HCT116 (cell line): ENCODE results near the gene EIF3L. TPM values are rescaled to one million over a fixed set of nuclear protein-coding genes. Genes with fewer than 3 reads are reported as not detected.

Source experiments
- ATAC-seq: fragments of 200-7000 bp; cut with Tn5 transposase; 2 replicates; pipeline ENCODE4 v1.9.1; 2020; ENCODE audit warnings: mild to moderate bottlenecking, moderate library complexity
- BruUV-seq: library from RNA; stranded (reverse); fragments of 400-500 nt; replicated peaks from 2 replicates; lab custom pipeline; 2021; lab: Mats Ljungman, UMichigan
- CTCF ChIA-PET: fragments of 300-600 bp; sonication (Branson Sonifier 250); formaldehyde crosslinking; loops from one replicate; lab custom pipeline; 2021; ENCODE audit warnings: antibody characterized with exemption; lab: Charles Lee
- POLR2A ChIA-PET: fragments of 300-600, 350-600 bp; sonication (Branson Sonifier 250); formaldehyde crosslinking; loops from one replicate; lab custom pipeline; 2021; ENCODE audit warnings: antibody characterized with exemption; lab: Charles Lee
- RAD21 ChIA-PET, 2 experiments: fragments of 300-600 bp; sonication (Branson Sonifier 250); formaldehyde crosslinking; loops; one replicate each; lab custom pipeline; 2023; ENCODE audit warnings: low total read pairs in 2 of 2; ENCODE audit not compliant: uncharacterized antibody in 2 of 2, unreplicated experiment in 2 of 2, low non-redundant PET in 1 of 2; lab: Charles Lee
- DNase-seq: peaks from one replicate; pipeline ENCODE4 v3.0.0-alpha.2; 2010; ENCODE audit warnings: low read depth, low spot score
- H2AFZ ChIP-seq: fragments of 200-600 bp; shearing (Covaris generic), sonication (generic); 2 replicates; pipeline ENCODE4 v1.6.1; 2017; ENCODE audit warnings: low read depth, mixed run types, mixed read lengths, antibody characterized with exemption, low read length; ENCODE audit not compliant: poor library complexity, severe bottlenecking
- H3K27ac ChIP-seq: 2 replicates; pipeline ENCODE4 v1.5.1; 2012; ENCODE audit warnings: low read depth, low read length
- H3K27me3 ChIP-seq: fragments of 200-600 bp; sonication (generic); 2 replicates; pipeline ENCODE4 v1.6.1; 2016; ENCODE audit warnings: mixed run types, low read length, mixed read lengths; ENCODE audit not compliant: insufficient read depth
- H3K36me3 ChIP-seq, 2 experiments: fragments of 200-500 bp in 1 of 2; fragments of 200-600 bp in 1 of 2; sonication (Bioruptor generic) in 1 of 2; sonication (generic) in 1 of 2; 2 replicates each; pipeline versions ENCODE4 v1.5.1 to v1.6.1; 2014 to 2016; ENCODE audit warnings: low read length in 2 of 2, inconsistent platforms in 1 of 2, mixed read lengths in 1 of 2, mixed run types in 1 of 2; ENCODE audit not compliant: insufficient read depth in 2 of 2, control insufficient read depth in 1 of 2
- H3K4me1 ChIP-seq, 2 experiments: fragments of 200-600 bp in 1 of 2; sonication (generic) in 1 of 2; 2 replicates each; pipeline versions ENCODE4 v1.5.1 to v1.6.1; 2012 to 2017; ENCODE audit warnings: low read length in 2 of 2, inconsistent platforms in 1 of 2, mild to moderate bottlenecking in 1 of 2, mixed read lengths in 1 of 2, mixed run types in 1 of 2, moderate library complexity in 1 of 2; ENCODE audit not compliant: insufficient read depth in 2 of 2, control insufficient read depth in 1 of 2
- H3K4me2 ChIP-seq: fragments of 200-600 bp; sonication (generic); 2 replicates; pipeline ENCODE4 v1.6.1; 2017; ENCODE audit warnings: mixed run types, low read length, mixed read lengths
- H3K4me3 ChIP-seq, 2 experiments: fragments of 200-600 bp in 1 of 2; sonication (generic) in 1 of 2; replicated peaks in 1 of 2; 2 replicates each; pipeline ENCODE4 v1.5.1; 2011 to 2016; ENCODE audit warnings: low read length in 2 of 2, control low read depth in 1 of 2, low read depth in 1 of 2, mild to moderate bottlenecking in 1 of 2, mixed read lengths in 1 of 2, mixed run types in 1 of 2
- H3K79me2 ChIP-seq: fragments of 200-600 bp; sonication (generic); 2 replicates; pipeline ENCODE4 v1.6.1; 2017; ENCODE audit warnings: mild to moderate bottlenecking, mixed run types, low read length, moderate library complexity, mixed read lengths; ENCODE audit not compliant: insufficient read depth
- H3K9ac ChIP-seq: fragments of 200-600 bp; sonication (generic); 2 replicates; pipeline ENCODE4 v1.6.1; 2016; ENCODE audit warnings: low read length, mixed read lengths
- H3K9me2 ChIP-seq: fragments of 200-600 bp; sonication (generic), shearing (Covaris generic); 2 replicates; pipeline ENCODE4 v1.6.1; 2017; ENCODE audit warnings: mixed run types, mild to moderate bottlenecking, moderate library complexity; ENCODE audit not compliant: insufficient read depth
- H3K9me3 ChIP-seq, 2 experiments: fragments of 200-500 bp in 1 of 2; fragments of 200-600 bp in 1 of 2; sonication (Bioruptor generic) in 1 of 2; sonication (generic) in 1 of 2; 2 replicates each; pipeline ENCODE4 v1.6.1; 2014 to 2017; ENCODE audit warnings: low read length in 2 of 2, mixed read lengths in 2 of 2, inconsistent platforms in 1 of 2, low read depth in 1 of 2, mild to moderate bottlenecking in 1 of 2, mixed run types in 1 of 2, moderate library complexity in 1 of 2; ENCODE audit not compliant: control insufficient read depth in 1 of 2, insufficient read depth in 1 of 2
- H4K20me1 ChIP-seq: fragments of 200-600 bp; sonication (generic), shearing (Covaris generic); 2 replicates; pipeline ENCODE4 v1.6.1; 2017; ENCODE audit warnings: mixed run types, mild to moderate bottlenecking, moderate library complexity; ENCODE audit not compliant: insufficient read depth
- ATF3 ChIP-seq: IDR thresholded peaks from 2 replicates; pipeline ENCODE4 v1.6.1; 2012
- CBX3 ChIP-seq: IDR thresholded peaks from 2 replicates; pipeline ENCODE4 v1.6.1; 2012; ENCODE audit warnings: low read depth
- CEBPB ChIP-seq: IDR thresholded peaks from 2 replicates; pipeline ENCODE4 v1.6.1; 2012; ENCODE audit warnings: low read depth
- EGR1 ChIP-seq: IDR thresholded peaks from 2 replicates; pipeline ENCODE4 v1.6.1; 2012; ENCODE audit warnings: low read depth
- EZH2 ChIP-seq: fragments of 200-600 bp; sonication (generic); IDR thresholded peaks from 2 replicates; pipeline ENCODE4 v1.6.1; 2017; ENCODE audit warnings: antibody characterized with exemption, mixed run types
- MAX ChIP-seq: IDR thresholded peaks from 2 replicates; pipeline ENCODE4 v1.6.1; 2012
- POLR2A ChIP-seq: IDR thresholded peaks from 2 replicates; pipeline ENCODE4 v1.7.0; 2011; ENCODE audit warnings: borderline replicate concordance; ENCODE audit not compliant: insufficient read depth, insufficient read length; ENCODE audit errors: extremely low read depth
- POLR2AphosphoS5 ChIP-seq: IDR thresholded peaks from 2 replicates; pipeline ENCODE4 v1.6.1; 2011; ENCODE audit warnings: mild to moderate bottlenecking, low read depth, low read length, moderate library complexity
- RAD21 ChIP-seq: IDR thresholded peaks from 2 replicates; pipeline ENCODE4 v1.6.1; 2012; ENCODE audit warnings: low read depth, mild to moderate bottlenecking
- REST ChIP-seq: IDR thresholded peaks from 2 replicates; pipeline ENCODE4 v1.6.1; 2012; ENCODE audit warnings: low read depth
- SRF ChIP-seq: IDR thresholded peaks from 2 replicates; pipeline ENCODE4 v1.6.1; 2012; ENCODE audit warnings: low read depth
- YY1 ChIP-seq: IDR thresholded peaks from 2 replicates; pipeline ENCODE4 v1.6.1; 2011; ENCODE audit warnings: low read length, low read depth, moderate library complexity, mild to moderate bottlenecking; ENCODE audit not compliant: insufficient replicate concordance; ENCODE audit errors: extremely low read depth
- ZNF274 ChIP-seq: fragments of 200-500 bp; sonication (Bioruptor generic); IDR thresholded peaks from 2 replicates; pipeline ENCODE4 v1.6.1; 2014; ENCODE audit warnings: mild to moderate bottlenecking, low read depth, low read length, inconsistent platforms
- intact Hi-C: fragments of 100-400 bp; cut with micrococcal nuclease; formaldehyde crosslinking; loops from 2 replicates; pipeline ENCODE4 v1.10.0; 2022
- total RNA-seq: library from RNA; stranded (reverse); gene quantifications from one replicate; pipeline ENCODE4 v1.2.1, GENCODE V29; 2021; ENCODE audit not compliant: unreplicated experiment
- TF ChIP-seq, protein P1 (sequence below): IDR thresholded peaks from 2 replicates; pipeline ENCODE4 v1.6.1; 2011; ENCODE audit warnings: mild to moderate bottlenecking, low read length, moderate library complexity; ENCODE audit not compliant: insufficient replicate concordance; ENCODE audit errors: extremely low read depth

The EIF3L gene
- total RNA-seq, 1 experiment from 2014 or later, result 687 TPM

GRCh38 chr22:37922191-37922590 is 73.0 kb downstream of the EIF3L start:
- no peaks in the 10 kb centered on the region for H3K27me3 ChIP-seq
- no peak overlapping the region for H3K4me2 ChIP-seq
- no peak overlapping the region for H3K4me3 ChIP-seq
- no peaks in the 10 kb centered on the region for H3K9me2 ChIP-seq
- TF ChIP-seq SRF (no peak), POLR2A (no peak)
- no peak overlapping the region for H2AFZ ChIP-seq
- no peaks in the 10 kb centered on the region for H4K20me1 ChIP-seq
- ChIA-PET CTCF (no interaction called here), POLR2A (no interaction called here), RAD21 (no interaction called here)
- DNase-seq (no peak), ATAC-seq (no peak)
- peaks cover 20 to 28% of the 10 kb centered on the region in 2 experiments; a peak in 3 of 4 replicates for H3K36me3 ChIP-seq
- no peaks in the 10 kb centered on the region for H3K4me1 ChIP-seq
- no peaks in the 10 kb centered on the region for H3K9me3 ChIP-seq
- H3K79me2 ChIP-seq, result no peaks in the 10 kb centered on the region
- no peak overlapping the region for H3K9ac ChIP-seq
- BruUV-seq, result no TSS peak
- intact Hi-C loops, result no loop called here
- no peak overlapping the region for H3K27ac ChIP-seq

GRCh38 chr22:37923927-37924326 is 74.7 kb downstream of the EIF3L start:
- no peaks in the 10 kb centered on the region for H3K79me2 ChIP-seq

More at GRCh38 chr22:37923927-37924326, 74.7 kb downstream of the EIF3L start:
- no peaks in the 10 kb centered on the region for H4K20me1 ChIP-seq
- no peak for TF ChIP-seq RAD21
- TF ChIP-seq ATF3, result no peak
- TF ChIP-seq EGR1, result no peak
- TF ChIP-seq CEBPB, result no peak
- no peak for TF ChIP-seq POLR2AphosphoS5
- TF ChIP-seq REST, result no peak
- no peak for TF ChIP-seq ZNF274
- no peak for TF ChIP-seq EZH2
- no peak for TF ChIP-seq SRF
- no peak for TF ChIP-seq MAX
- TF ChIP-seq, protein P1, sequence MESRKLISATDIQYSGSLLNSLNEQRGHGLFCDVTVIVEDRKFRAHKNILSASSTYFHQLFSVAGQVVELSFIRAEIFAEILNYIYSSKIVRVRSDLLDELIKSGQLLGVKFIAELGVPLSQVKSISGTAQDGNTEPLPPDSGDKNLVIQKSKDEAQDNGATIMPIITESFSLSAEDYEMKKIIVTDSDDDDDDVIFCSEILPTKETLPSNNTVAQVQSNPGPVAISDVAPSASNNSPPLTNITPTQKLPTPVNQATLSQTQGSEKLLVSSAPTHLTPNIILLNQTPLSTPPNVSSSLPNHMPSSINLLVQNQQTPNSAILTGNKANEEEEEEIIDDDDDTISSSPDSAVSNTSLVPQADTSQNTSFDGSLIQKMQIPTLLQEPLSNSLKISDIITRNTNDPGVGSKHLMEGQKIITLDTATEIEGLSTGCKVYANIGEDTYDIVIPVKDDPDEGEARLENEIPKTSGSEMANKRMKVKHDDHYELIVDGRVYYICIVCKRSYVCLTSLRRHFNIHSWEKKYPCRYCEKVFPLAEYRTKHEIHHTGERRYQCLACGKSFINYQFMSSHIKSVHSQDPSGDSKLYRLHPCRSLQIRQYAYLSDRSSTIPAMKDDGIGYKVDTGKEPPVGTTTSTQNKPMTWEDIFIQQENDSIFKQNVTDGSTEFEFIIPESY, result no peak
- no peak for TF ChIP-seq CBX3
- no peak for TF ChIP-seq YY1
- no peaks in the 10 kb centered on the region for H3K4me1 ChIP-seq
- ATAC-seq (no peak), DNase-seq (no peak)
- BruUV-seq, result no TSS peak
- no peak overlapping the region for H3K4me2 ChIP-seq
- ChIA-PET CTCF (no interaction called here), RAD21 (no interaction called here), POLR2A (no interaction called here)
- H3K9me3 ChIP-seq, result no peaks in the 10 kb centered on the region
- intact Hi-C loops, result no loop called here
- H3K27ac ChIP-seq, result no peak overlapping the region
- H3K9me2 ChIP-seq, result no peaks in the 10 kb centered on the region
- H3K4me3 ChIP-seq, result no peak overlapping the region
- H3K36me3 ChIP-seq, result peaks cover 10 to 23% of the 10 kb centered on the region in 2 experiments; a peak in 3 of 4 replicates
- no peaks in the 10 kb centered on the region for H3K27me3 ChIP-seq
- H3K9ac ChIP-seq, result no peak overlapping the region
- H2AFZ ChIP-seq, result no peak overlapping the region
